Thyroid gland (tissue), 4 donors: ENCODE data around the gene PEX14.

ENCODE experiments used
- POLR2A ChIP-seq, 2 donors: fragments of 450-650 bp; IDR thresholded peaks; one replicate each; pipeline ENCODE4 v1.6.1; 2017; ENCODE audit warnings: antibody characterized with exemption in 2 of 2, mild to moderate bottlenecking in 2 of 2, moderate library complexity in 1 of 2
- TF ChIP-seq, protein P1 (sequence below), 6 experiments: fragments of 200-600 bp in 3 of 6; fragments of 450-650 bp in 3 of 6; sonication (generic) in 3 of 6; IDR thresholded peaks; one replicate each; pipeline ENCODE4 v1.5.1; 2016 to 2019; ENCODE audit warnings: antibody characterized with exemption in 6 of 6, mild to moderate bottlenecking in 2 of 6, inconsistent platforms in 1 of 6, moderate library complexity in 1 of 6

DNA sequence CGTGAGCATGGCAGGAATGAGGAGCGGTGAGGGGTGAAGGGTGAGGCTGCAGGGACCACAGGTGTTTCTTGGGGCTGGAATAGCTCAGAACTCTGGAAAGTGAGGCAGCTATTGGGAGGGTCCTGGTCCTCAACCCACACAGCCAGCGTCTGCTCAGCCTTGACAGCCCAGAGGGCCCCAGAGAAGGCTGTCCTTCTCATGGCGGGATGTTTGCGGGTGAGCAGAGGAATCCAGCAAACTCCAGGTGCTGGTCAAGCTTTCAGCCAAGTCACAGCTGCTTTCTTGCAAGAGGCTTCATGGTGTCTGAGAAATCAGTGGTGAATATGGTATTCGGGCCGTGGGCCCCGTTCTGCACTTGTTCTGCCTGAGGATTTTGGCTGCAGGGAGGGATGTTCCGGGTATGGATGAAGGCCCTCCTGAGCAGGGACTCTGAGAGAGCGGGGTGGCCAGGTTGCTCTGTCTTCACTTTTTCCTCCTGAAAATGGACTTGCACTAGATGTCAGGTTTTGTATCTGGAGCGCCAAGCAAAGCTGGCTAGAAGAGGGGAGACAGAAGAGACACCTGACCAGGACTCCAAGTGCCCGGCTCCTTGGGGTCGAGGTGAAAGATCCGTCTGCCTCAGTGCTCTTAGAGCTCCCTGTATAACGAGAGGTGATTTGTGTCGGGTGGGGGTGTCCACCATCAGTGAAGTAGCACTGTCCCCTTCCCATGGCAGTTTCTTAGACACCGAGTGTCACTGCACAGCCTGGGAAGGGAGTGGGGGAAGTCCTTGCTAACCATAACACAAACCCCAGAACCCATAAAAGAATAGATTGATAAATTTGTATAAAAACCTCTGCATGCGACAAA is 139.9 kb downstream of the PEX14 start:
- TF ChIP-seq, protein P1, sequence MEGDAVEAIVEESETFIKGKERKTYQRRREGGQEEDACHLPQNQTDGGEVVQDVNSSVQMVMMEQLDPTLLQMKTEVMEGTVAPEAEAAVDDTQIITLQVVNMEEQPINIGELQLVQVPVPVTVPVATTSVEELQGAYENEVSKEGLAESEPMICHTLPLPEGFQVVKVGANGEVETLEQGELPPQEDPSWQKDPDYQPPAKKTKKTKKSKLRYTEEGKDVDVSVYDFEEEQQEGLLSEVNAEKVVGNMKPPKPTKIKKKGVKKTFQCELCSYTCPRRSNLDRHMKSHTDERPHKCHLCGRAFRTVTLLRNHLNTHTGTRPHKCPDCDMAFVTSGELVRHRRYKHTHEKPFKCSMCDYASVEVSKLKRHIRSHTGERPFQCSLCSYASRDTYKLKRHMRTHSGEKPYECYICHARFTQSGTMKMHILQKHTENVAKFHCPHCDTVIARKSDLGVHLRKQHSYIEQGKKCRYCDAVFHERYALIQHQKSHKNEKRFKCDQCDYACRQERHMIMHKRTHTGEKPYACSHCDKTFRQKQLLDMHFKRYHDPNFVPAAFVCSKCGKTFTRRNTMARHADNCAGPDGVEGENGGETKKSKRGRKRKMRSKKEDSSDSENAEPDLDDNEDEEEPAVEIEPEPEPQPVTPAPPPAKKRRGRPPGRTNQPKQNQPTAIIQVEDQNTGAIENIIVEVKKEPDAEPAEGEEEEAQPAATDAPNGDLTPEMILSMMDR (IDR thresholded peaks at IDR 0.05), result no peak
- TF ChIP-seq POLR2A (IDR thresholded peaks at IDR 0.05), result no peak
